ENCODE results near the gene LMBR1L. TPM values are rescaled to one million over a fixed set of nuclear protein-coding genes. Genes with fewer than 3 reads are reported as not detected.
A peak's percentile ranks its signal among the peaks of the same experiment; 100 is the strongest.

LMBR1L gene
- total RNA-seq, 1 experiment from 2014 or later = 78.2 TPM

DNA sequence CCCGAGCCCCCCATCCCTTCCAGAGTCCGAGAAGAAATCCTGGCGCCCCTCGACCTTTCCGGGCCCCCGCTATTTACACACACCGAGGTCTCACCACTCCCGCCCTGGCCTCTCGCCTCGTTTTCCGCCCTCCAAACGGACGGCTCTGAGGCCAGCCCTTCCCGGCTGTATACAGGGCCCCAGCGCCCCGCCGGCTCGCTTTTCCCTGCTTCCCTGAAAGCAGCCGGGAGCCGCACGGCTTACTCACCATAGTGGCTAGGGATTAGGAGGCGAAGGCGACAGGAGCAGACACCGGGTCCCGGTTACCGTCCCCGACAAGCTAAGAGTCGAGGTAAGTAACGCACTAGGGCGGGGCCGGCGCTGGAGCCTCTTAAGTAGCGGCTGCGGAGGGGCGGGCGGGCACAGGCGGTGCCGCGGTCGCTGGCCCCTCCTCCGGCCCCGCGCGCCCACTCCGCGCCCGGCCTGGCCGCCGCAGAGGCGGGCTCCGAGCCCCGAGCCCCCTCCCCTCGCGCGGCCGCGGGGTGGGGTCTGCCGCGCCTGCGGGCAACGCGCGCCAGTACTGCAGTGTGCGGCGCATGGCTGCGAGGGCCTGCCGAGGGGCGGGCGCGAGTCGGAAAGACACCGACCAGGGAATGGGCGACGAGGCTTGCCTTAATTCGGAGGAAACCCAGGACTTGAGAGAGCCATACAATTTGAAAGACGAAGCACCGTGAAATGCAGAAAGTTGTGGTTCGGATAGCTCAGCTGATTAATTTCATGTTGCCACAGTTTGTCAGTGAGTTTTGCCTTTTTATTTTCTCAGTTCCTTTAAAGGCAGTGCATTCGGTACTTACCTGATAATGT, 20.6 kb upstream of the LMBR1L start, which contains the start of gene TUBA1B (continued):
- TF ChIP-seq, protein P1, sequence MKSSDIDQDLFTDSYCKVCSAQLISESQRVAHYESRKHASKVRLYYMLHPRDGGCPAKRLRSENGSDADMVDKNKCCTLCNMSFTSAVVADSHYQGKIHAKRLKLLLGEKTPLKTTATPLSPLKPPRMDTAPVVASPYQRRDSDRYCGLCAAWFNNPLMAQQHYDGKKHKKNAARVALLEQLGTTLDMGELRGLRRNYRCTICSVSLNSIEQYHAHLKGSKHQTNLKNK (CRISPR knock-in tag; IDR thresholded peaks at IDR 0.05) = peak; percentile 67; the same call in 1 of the 2 replicates
- TF ChIP-seq TEAD1 (CRISPR knock-in tag; IDR thresholded peaks at IDR 0.05) = peak; percentile 47

DNA sequence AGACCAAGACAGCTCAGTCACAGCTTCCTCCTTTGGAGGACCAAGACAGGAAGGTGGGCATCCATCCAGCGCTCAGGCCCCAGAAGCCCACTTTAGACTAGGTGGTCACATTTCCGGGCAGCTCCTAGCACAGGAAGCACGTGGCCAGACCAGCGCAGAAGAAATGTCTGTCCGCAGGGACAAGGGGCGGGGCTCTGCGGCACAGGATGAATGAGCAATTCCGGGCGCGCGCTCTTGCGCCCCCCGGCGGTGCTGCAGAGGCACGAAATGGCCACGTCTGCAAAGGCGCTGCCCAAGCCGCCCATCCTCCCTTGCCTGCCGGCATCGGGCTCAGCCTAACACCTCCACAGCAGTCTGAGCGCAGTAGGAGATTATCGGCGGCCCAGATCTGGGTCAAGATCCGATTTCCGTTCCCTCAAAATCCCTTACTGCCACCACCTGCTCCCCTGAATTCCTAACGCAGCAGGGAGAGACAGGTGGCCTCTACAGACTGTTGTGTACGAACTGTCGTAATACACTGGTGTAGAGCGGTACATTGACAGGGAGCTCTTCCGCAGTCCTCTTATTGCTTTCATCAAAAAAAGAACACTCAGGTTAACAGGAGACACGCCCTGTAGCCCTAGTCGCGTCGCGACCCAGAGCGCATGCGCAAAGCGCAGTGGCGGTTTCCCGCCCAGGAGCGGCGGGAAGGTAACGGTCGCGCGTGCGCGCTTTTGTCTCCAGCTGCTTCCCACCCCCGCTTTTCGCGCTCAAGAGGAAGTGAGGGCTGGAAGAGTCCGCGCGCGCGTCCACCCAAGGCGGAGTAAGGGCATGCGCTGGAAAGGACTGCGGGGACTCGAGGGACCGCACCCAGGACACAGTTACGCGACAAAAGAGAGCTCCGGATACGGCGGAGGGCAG, 19.8 kb upstream of the LMBR1L start:
- ChIA-PET POLR2A (interaction anchor here (0.6 to 2.0 kb wide), 18 partner anchors 9 to 237 kb away, joined by 3 to 10 read pairs (median 3); partner anchors contain the start of genes SPATS2 and TUBA1A), CTCF (interaction anchor here (0.5 to 3.4 kb wide), 39 partner anchors 9 to 450 kb away, joined by 3 to 39 read pairs (median 4); partner anchors contain the start of genes DHH, LMBR1L, RHEBL1 and SPATS2)
- peak overlapping the region; percentile 90 for H3K4me3 Mint-ChIP-seq
- peak overlapping the region; percentile 99 for H3K27ac Mint-ChIP-seq
- H3K9me3 Mint-ChIP-seq = no peaks in the 10 kb centered on the region
- peak; percentile 65 for ATAC-seq
- H3K4me1 Mint-ChIP-seq = peaks cover 19% of the 10 kb centered on the region
- DNase-seq (ENCODE audit: low spot score) = peak; percentile 90
- H3K36me3 Mint-ChIP-seq = peaks cover 40% of the 10 kb centered on the region
- no peaks in the 10 kb centered on the region; the same call in 1 of the 2 replicates for H3K27me3 Mint-ChIP-seq (ENCODE audit: low read depth)
- TF ChIP-seq, protein P2, sequence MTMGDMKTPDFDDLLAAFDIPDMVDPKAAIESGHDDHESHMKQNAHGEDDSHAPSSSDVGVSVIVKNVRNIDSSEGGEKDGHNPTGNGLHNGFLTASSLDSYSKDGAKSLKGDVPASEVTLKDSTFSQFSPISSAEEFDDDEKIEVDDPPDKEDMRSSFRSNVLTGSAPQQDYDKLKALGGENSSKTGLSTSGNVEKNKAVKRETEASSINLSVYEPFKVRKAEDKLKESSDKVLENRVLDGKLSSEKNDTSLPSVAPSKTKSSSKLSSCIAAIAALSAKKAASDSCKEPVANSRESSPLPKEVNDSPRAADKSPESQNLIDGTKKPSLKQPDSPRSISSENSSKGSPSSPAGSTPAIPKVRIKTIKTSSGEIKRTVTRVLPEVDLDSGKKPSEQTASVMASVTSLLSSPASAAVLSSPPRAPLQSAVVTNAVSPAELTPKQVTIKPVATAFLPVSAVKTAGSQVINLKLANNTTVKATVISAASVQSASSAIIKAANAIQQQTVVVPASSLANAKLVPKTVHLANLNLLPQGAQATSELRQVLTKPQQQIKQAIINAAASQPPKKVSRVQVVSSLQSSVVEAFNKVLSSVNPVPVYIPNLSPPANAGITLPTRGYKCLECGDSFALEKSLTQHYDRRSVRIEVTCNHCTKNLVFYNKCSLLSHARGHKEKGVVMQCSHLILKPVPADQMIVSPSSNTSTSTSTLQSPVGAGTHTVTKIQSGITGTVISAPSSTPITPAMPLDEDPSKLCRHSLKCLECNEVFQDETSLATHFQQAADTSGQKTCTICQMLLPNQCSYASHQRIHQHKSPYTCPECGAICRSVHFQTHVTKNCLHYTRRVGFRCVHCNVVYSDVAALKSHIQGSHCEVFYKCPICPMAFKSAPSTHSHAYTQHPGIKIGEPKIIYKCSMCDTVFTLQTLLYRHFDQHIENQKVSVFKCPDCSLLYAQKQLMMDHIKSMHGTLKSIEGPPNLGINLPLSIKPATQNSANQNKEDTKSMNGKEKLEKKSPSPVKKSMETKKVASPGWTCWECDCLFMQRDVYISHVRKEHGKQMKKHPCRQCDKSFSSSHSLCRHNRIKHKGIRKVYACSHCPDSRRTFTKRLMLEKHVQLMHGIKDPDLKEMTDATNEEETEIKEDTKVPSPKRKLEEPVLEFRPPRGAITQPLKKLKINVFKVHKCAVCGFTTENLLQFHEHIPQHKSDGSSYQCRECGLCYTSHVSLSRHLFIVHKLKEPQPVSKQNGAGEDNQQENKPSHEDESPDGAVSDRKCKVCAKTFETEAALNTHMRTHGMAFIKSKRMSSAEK (CRISPR knock-in tag; IDR thresholded peaks at IDR 0.05; ENCODE audit: borderline replicate concordance) = no peak
- TF ChIP-seq MXD4 (CRISPR knock-in tag; IDR thresholded peaks at IDR 0.05; ENCODE audit: borderline replicate concordance) (no peak), EMX1 (CRISPR knock-in tag; IDR thresholded peaks at IDR 0.05) (peak; percentile 82), GABPB1 (CRISPR knock-in tag; IDR thresholded peaks at IDR 0.05) (peak; percentile 64; the same call in 1 of the 2 replicates), ZNF219 (CRISPR knock-in tag; IDR thresholded peaks at IDR 0.05; ENCODE audit: borderline replicate concordance) (no peak; the same call in 1 of the 2 replicates), TEAD1 (CRISPR knock-in tag; IDR thresholded peaks at IDR 0.05) (peak; percentile 90), NFE2L1 (CRISPR knock-in tag; IDR thresholded peaks at IDR 0.05) (peak; percentile 91), CBFB (CRISPR knock-in tag; IDR thresholded peaks at IDR 0.05; ENCODE audit: low read depth) (no peak)
- TF ChIP-seq, protein P3, sequence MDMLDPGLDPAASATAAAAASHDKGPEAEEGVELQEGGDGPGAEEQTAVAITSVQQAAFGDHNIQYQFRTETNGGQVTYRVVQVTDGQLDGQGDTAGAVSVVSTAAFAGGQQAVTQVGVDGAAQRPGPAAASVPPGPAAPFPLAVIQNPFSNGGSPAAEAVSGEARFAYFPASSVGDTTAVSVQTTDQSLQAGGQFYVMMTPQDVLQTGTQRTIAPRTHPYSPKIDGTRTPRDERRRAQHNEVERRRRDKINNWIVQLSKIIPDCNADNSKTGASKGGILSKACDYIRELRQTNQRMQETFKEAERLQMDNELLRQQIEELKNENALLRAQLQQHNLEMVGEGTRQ (CRISPR knock-in tag; IDR thresholded peaks at IDR 0.05) = peak; percentile 89
- TF ChIP-seq, protein P4, sequence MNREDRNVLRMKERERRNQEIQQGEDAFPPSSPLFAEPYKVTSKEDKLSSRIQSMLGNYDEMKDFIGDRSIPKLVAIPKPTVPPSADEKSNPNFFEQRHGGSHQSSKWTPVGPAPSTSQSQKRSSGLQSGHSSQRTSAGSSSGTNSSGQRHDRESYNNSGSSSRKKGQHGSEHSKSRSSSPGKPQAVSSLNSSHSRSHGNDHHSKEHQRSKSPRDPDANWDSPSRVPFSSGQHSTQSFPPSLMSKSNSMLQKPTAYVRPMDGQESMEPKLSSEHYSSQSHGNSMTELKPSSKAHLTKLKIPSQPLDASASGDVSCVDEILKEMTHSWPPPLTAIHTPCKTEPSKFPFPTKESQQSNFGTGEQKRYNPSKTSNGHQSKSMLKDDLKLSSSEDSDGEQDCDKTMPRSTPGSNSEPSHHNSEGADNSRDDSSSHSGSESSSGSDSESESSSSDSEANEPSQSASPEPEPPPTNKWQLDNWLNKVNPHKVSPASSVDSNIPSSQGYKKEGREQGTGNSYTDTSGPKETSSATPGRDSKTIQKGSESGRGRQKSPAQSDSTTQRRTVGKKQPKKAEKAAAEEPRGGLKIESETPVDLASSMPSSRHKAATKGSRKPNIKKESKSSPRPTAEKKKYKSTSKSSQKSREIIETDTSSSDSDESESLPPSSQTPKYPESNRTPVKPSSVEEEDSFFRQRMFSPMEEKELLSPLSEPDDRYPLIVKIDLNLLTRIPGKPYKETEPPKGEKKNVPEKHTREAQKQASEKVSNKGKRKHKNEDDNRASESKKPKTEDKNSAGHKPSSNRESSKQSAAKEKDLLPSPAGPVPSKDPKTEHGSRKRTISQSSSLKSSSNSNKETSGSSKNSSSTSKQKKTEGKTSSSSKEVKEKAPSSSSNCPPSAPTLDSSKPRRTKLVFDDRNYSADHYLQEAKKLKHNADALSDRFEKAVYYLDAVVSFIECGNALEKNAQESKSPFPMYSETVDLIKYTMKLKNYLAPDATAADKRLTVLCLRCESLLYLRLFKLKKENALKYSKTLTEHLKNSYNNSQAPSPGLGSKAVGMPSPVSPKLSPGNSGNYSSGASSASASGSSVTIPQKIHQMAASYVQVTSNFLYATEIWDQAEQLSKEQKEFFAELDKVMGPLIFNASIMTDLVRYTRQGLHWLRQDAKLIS (CRISPR knock-in tag; IDR thresholded peaks at IDR 0.05; ENCODE audit: borderline replicate concordance) = 0 out of 2 replicates have a peak, but pooled peaks have one; percentile 35
- TF ChIP-seq, protein P5, sequence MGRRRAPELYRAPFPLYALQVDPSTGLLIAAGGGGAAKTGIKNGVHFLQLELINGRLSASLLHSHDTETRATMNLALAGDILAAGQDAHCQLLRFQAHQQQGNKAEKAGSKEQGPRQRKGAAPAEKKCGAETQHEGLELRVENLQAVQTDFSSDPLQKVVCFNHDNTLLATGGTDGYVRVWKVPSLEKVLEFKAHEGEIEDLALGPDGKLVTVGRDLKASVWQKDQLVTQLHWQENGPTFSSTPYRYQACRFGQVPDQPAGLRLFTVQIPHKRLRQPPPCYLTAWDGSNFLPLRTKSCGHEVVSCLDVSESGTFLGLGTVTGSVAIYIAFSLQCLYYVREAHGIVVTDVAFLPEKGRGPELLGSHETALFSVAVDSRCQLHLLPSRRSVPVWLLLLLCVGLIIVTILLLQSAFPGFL (CRISPR knock-in tag; IDR thresholded peaks at IDR 0.05; ENCODE audit: borderline replicate concordance) = 0 out of 2 replicates have a peak, but pooled peaks have one; percentile 46
- TF ChIP-seq, protein P6, sequence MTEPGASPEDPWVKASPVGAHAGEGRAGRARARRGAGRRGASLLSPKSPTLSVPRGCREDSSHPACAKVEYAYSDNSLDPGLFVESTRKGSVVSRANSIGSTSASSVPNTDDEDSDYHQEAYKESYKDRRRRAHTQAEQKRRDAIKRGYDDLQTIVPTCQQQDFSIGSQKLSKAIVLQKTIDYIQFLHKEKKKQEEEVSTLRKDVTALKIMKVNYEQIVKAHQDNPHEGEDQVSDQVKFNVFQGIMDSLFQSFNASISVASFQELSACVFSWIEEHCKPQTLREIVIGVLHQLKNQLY (CRISPR knock-in tag; IDR thresholded peaks at IDR 0.05) = no peak
- TF ChIP-seq, protein P7, sequence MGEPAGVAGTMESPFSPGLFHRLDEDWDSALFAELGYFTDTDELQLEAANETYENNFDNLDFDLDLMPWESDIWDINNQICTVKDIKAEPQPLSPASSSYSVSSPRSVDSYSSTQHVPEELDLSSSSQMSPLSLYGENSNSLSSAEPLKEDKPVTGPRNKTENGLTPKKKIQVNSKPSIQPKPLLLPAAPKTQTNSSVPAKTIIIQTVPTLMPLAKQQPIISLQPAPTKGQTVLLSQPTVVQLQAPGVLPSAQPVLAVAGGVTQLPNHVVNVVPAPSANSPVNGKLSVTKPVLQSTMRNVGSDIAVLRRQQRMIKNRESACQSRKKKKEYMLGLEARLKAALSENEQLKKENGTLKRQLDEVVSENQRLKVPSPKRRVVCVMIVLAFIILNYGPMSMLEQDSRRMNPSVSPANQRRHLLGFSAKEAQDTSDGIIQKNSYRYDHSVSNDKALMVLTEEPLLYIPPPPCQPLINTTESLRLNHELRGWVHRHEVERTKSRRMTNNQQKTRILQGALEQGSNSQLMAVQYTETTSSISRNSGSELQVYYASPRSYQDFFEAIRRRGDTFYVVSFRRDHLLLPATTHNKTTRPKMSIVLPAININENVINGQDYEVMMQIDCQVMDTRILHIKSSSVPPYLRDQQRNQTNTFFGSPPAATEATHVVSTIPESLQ (CRISPR knock-in tag; IDR thresholded peaks at IDR 0.05) = no peak
- TF ChIP-seq, protein P8, sequence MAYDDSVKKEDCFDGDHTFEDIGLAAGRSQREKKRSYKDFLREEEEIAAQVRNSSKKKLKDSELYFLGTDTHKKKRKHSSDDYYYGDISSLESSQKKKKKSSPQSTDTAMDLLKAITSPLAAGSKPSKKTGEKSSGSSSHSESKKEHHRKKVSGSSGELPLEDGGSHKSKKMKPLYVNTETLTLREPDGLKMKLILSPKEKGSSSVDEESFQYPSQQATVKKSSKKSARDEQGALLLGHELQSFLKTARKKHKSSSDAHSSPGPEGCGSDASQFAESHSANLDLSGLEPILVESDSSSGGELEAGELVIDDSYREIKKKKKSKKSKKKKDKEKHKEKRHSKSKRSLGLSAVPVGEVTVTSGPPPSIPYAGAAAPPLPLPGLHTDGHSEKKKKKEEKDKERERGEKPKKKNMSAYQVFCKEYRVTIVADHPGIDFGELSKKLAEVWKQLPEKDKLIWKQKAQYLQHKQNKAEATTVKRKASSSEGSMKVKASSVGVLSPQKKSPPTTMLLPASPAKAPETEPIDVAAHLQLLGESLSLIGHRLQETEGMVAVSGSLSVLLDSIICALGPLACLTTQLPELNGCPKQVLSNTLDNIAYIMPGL (CRISPR knock-in tag; IDR thresholded peaks at IDR 0.05) = peak; percentile 69
